GM19328 (cell line): ENCODE measurements around the gene PAX1.

Experiments used
- ATAC-seq: cut with Tn5 transposase; IDR thresholded peaks from one replicate; pipeline ENCODE4 v1.9.1; 2021; ENCODE audit warnings: mild to moderate bottlenecking, moderate library complexity; ENCODE audit not compliant: unreplicated experiment

The PAX1 gene

GRCh38 chr20:21702553-21703470, 2.7 kb upstream of the PAX1 start:
- ATAC-seq, result no peak

- no peak for ATAC-seq
Observed at GRCh38 chr20:21703717-21704407, 1.6 kb upstream of the PAX1 start.

- no peak for ATAC-seq
Observed at GRCh38 chr20:21704408-21705385, 767 bp upstream of the PAX1 start.

GRCh38 chr20:21706261-21707195, 1.1 kb downstream of the PAX1 start:
- no peak for ATAC-seq

GRCh38 chr20:21707267-21707666, 1.8 kb downstream of the PAX1 start:
- ATAC-seq, result no peak

GRCh38 chr20:21707999-21708737, 2.7 kb downstream of the PAX1 start:
- no peak for ATAC-seq

GRCh38 chr20:21708738-21709534, 3.5 kb downstream of the PAX1 start:
- no peak for ATAC-seq

GRCh38 chr20:21709535-21709904, 4.1 kb downstream of the PAX1 start:
- no peak for ATAC-seq

GRCh38 chr20:21710341-21710740, 4.9 kb downstream of the PAX1 start:
- no peak for ATAC-seq

- ATAC-seq, result no peak
Observed at GRCh38 chr20:21710863-21711431, 5.5 kb downstream of the PAX1 start.

GRCh38 chr20:21712443-21713059, 7.1 kb downstream of the PAX1 start:
- no peak for ATAC-seq

- no peak for ATAC-seq
Observed at GRCh38 chr20:21713470-21713869, 8.0 kb downstream of the PAX1 start.

GRCh38 chr20:21713901-21714296, 8.4 kb downstream of the PAX1 start:
- no peak for ATAC-seq

GRCh38 chr20:21714297-21715192, 9.1 kb downstream of the PAX1 start:
- ATAC-seq, result no peak

- no peak for ATAC-seq
Observed at GRCh38 chr20:21715193-21715881, 9.9 kb downstream of the PAX1 start.

GRCh38 chr20:21719592-21720214, 14.2 kb downstream of the PAX1 start:
- ATAC-seq, result no peak
